HEK293T (cell line): ENCODE data around the gene PID1.

Experiments
- BHLHE40 ChIP-seq: fragments of 450-650 bp; IDR thresholded peaks from 2 replicates; pipeline ENCODE4 v1.6.1; 2016; ENCODE audit warnings: mild to moderate bottlenecking, moderate library complexity, borderline replicate concordance
- FOXM1 ChIP-seq: fragments of 450-650 bp; IDR thresholded peaks from 2 replicates; pipeline ENCODE4 v1.6.1; 2017; ENCODE audit warnings: mild to moderate bottlenecking, borderline replicate concordance
- HDGF ChIP-seq: fragments of 450-650 bp; IDR thresholded peaks from 2 replicates; pipeline ENCODE4 v1.6.1; 2017; ENCODE audit warnings: antibody characterized with exemption, borderline replicate concordance
- PKNOX1 ChIP-seq: fragments of 450-650 bp; IDR thresholded peaks from 2 replicates; pipeline ENCODE4 v1.6.1; 2016
- SP1 ChIP-seq: fragments of 450-650 bp; IDR thresholded peaks from 2 replicates; pipeline ENCODE4 v1.6.1; 2017
- SUZ12 ChIP-seq: fragments of 450-650 bp; IDR thresholded peaks from 2 replicates; pipeline ENCODE4 v1.6.1; 2016; ENCODE audit warnings: mild to moderate bottlenecking
- TARDBP ChIP-seq: fragments of 450-650 bp; IDR thresholded peaks from 2 replicates; pipeline ENCODE4 v1.6.1; 2016
- ZNF384 ChIP-seq: fragments of 450-650 bp; IDR thresholded peaks from 2 replicates; pipeline ENCODE4 v1.6.1; 2016

- TF ChIP-seq ZNF384 = no peak
- TF ChIP-seq PKNOX1 = no peak
- TF ChIP-seq SP1 = no peak
- TF ChIP-seq HDGF = no peak
- no peak for TF ChIP-seq SUZ12
- TF ChIP-seq TARDBP = no peak
- TF ChIP-seq FOXM1 = no peak
- no peak for TF ChIP-seq BHLHE40
These were observed 91.5 kb downstream of the PID1 start for GRCh38 chr2:229179628-229180027.
